AG04450 (cell line): Measurements from ENCODE around the gene FAM171A2. TPM values are rescaled to one million over a fixed set of nuclear protein-coding genes. Genes with fewer than 3 reads are reported as not detected.
A peak's percentile ranks its signal among the peaks of the same experiment; 100 is the strongest.

Source experiments
- CTCF ChIA-PET: fragments of 300-600, 350-600 bp; formaldehyde crosslinking; extraction: SDS; loops from one replicate; lab custom pipeline; 2022; ENCODE audit warnings: antibody characterized with exemption, inconsistent platforms; lab: Charles Lee
- POLR2A ChIA-PET: fragments of 350-600 bp; formaldehyde crosslinking; extraction: SDS; loops from one replicate; lab custom pipeline; 2021; ENCODE audit warnings: antibody characterized with exemption, inconsistent platforms; lab: Yijun Ruan, JAX
- DNase-seq: peaks from one replicate; pipeline ENCODE4 v3.0.0-alpha.2; 2011; ENCODE audit warnings: low read depth, low spot score
- H3K27ac ChIP-seq: one replicate; pipeline ENCODE4 v1.5.1; 2012; ENCODE audit warnings: low read depth, low read length, control low read depth
- H3K27me3 ChIP-seq: one replicate; pipeline ENCODE4 v1.6.0; 2012; ENCODE audit warnings: low read length; ENCODE audit not compliant: control insufficient read depth, insufficient read depth
- H3K4me3 ChIP-seq: 2 replicates; pipeline ENCODE4 v1.5.1; 2011; ENCODE audit warnings: mild to moderate bottlenecking, low read depth, low read length, control low read depth
- H3K9me3 ChIP-seq: 2 replicates; pipeline ENCODE4 v1.5.1; 2012; ENCODE audit warnings: low read length; ENCODE audit not compliant: control insufficient read depth, insufficient read depth
- polyA plus RNA-seq: library from polyadenylated mRNA; depleted of rRNA; stranded (reverse); fragments of >200 nt; gene quantifications from 2 replicates; pipeline ENCODE4 v1.2.3, GENCODE V29; 2011
- TF ChIP-seq, protein P1 (sequence below): IDR thresholded peaks from 2 replicates; pipeline ENCODE4 v1.5.1; 2011; ENCODE audit warnings: low read depth, low read length, control low read depth, inconsistent platforms

Gene FAM171A2
- polyA plus RNA-seq, 1 experiment = 5.3 TPM

- peaks cover 43% of the 10 kb centered on the region for H3K27me3 ChIP-seq
- H3K9me3 ChIP-seq = peaks cover 3% of the 10 kb centered on the region; the same call in 1 of the 2 replicates
- POLR2A ChIA-PET = interaction anchor here (0.6 kb wide), 1 partner anchor 95 kb away, joined by 3 read pairs; no protein-coding TSS in a partner anchor
- TF ChIP-seq, protein P1, sequence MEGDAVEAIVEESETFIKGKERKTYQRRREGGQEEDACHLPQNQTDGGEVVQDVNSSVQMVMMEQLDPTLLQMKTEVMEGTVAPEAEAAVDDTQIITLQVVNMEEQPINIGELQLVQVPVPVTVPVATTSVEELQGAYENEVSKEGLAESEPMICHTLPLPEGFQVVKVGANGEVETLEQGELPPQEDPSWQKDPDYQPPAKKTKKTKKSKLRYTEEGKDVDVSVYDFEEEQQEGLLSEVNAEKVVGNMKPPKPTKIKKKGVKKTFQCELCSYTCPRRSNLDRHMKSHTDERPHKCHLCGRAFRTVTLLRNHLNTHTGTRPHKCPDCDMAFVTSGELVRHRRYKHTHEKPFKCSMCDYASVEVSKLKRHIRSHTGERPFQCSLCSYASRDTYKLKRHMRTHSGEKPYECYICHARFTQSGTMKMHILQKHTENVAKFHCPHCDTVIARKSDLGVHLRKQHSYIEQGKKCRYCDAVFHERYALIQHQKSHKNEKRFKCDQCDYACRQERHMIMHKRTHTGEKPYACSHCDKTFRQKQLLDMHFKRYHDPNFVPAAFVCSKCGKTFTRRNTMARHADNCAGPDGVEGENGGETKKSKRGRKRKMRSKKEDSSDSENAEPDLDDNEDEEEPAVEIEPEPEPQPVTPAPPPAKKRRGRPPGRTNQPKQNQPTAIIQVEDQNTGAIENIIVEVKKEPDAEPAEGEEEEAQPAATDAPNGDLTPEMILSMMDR = no peak
- no peak overlapping the region for H3K27ac ChIP-seq
- CTCF ChIA-PET = interaction anchor here (1.0 kb wide), 1 partner anchor 108 kb away, joined by 3 read pairs; no protein-coding TSS in a partner anchor
- no peak for DNase-seq
- no peak overlapping the region for H3K4me3 ChIP-seq
These were observed 46.1 kb downstream of the FAM171A2 start for GRCh38 chr17:44317545-44317944.

GRCh38 chr17:44315760-44316731 lies 47.6 kb downstream of the FAM171A2 start:
- Histone ChIP-seq H3K27ac (no peak overlapping the region), H3K9me3 (peaks cover 3% of the 10 kb centered on the region; the same call in 1 of the 2 replicates), H3K27me3 (peaks cover 46% of the 10 kb centered on the region), H3K4me3 (no peak overlapping the region)
- TF ChIP-seq, protein P1 = no peak
- no peak for DNase-seq
- ChIA-PET CTCF (interaction anchor here (0.6 to 1.0 kb wide), 5 partner anchors 14 to 106 kb away, joined by 3 to 4 read pairs (median 3); no protein-coding TSS in a partner anchor), POLR2A (no interaction called here)

DNA sequence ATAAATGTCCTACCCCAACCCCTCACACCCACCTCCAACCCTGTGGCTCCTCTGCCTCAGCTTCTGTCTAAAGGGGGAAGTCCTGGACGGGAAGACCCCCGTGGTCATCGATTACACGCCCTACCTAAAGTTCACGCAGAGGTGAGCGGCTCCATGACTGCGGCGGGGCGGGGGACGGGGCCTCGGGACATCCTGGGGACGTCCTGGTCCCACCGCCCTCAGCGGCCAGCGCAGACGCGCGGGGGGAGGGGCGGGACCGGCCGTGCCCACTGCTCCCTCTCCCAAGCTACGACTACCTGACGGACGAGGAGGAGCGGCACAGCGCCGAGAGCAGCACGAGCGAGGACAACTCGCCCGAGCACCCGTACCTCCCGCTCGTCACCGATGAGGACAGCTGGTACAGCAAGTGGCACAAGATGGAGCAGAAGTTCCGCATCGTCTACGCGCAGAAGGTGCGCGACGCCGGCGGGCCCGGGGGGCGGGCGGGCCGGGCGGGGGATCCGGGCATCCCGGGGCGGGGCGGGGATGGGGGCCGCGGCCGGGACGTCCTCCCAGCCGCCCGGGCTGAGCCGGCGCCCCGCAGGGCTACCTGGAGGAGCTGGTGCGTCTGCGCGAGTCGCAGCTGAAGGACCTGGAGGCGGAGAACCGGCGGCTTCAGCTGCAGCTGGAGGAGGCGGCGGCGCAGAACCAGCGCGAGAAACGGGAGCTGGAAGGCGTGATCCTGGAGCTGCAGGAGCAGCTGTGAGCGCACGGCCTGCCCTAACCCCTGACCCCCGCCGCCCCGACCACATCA lies 48.6 kb downstream of the FAM171A2 start:
- H3K9me3 ChIP-seq = peaks cover 3% of the 10 kb centered on the region; the same call in 1 of the 2 replicates
- peak overlapping the region; percentile 52 for H3K4me3 ChIP-seq
- no peak for DNase-seq
- CTCF ChIA-PET = interaction anchor here (0.7 kb wide), 1 partner anchor 16 kb away, joined by 4 read pairs; no protein-coding TSS in a partner anchor
- POLR2A ChIA-PET = interaction anchor here (0.6 kb wide), 1 partner anchor 146 kb away, joined by 3 read pairs; no protein-coding TSS in a partner anchor
- peaks cover 56% of the 10 kb centered on the region for H3K27me3 ChIP-seq
- TF ChIP-seq, protein P1 = no peak
- no peak overlapping the region for H3K27ac ChIP-seq

DNA sequence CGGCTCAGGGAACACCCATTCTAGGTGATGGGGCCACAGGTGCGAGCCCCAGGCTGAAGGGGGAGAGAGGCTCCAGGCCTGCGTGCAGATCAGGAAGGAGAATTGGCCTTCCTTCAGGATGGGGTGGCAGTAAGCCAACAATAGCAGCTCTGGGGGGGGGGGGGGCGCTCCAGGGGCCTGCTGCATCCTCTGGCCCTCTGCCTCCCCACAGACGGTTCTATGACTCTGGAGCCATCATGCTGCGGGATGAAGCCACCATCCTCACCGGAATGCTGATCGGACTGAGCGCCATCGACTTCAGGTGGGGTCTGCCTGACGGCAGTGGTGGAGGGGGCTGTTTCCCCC lies 49.2 kb downstream of the FAM171A2 start:
- no peak for DNase-seq
- TF ChIP-seq, protein P1 = no peak
- Histone ChIP-seq H3K27ac (no peak overlapping the region), H3K27me3 (peaks cover 57% of the 10 kb centered on the region), H3K9me3 (peaks cover 3% of the 10 kb centered on the region; the same call in 1 of the 2 replicates), H3K4me3 (no peak overlapping the region)
- POLR2A ChIA-PET = interaction anchor here (0.6 kb wide), 1 partner anchor 145 kb away, joined by 3 read pairs; no protein-coding TSS in a partner anchor
- CTCF ChIA-PET = no interaction called here
